Stimulated activated naive CD4-positive, alpha-beta T cell treated with Interleukin-2 at 50 U/mL for 16 hours (primary cell): ENCODE measurements around the gene USP30.

Experiments
- DNase-seq: peaks from one replicate; lab custom pipeline; 2025; lab: John Stamatoyannopoulos, UW

USP30 gene

GRCh38 chr12:109097435-109098182, 45.2 kb downstream of the USP30 start, which contains the start of gene UNG:
TSS of gene UNG (plus strand) at chr12:109097597. CDS start at chr12:109097680, 83 bp downstream.
- peak; percentile 96 for DNase-seq

GRCh38 chr12:109098183-109098604, 45.8 kb downstream of the USP30 start:
- DNase-seq = no peak

- no peak for DNase-seq
These were observed 46.3 kb downstream of the USP30 start for GRCh38 chr12:109098651-109099050.

- DNase-seq = no peak
These were observed 47.1 kb downstream of the USP30 start for GRCh38 chr12:109099431-109100020.

GRCh38 chr12:109100741-109101140, 48.4 kb downstream of the USP30 start:
- no peak for DNase-seq

- no peak for DNase-seq
These were observed 50.1 kb downstream of the USP30 start for GRCh38 chr12:109102491-109102890.

- no peak for DNase-seq
These were observed 52.8 kb downstream of the USP30 start for GRCh38 chr12:109105176-109105575.

- no peak for DNase-seq
These were observed 57.5 kb downstream of the USP30 start for GRCh38 chr12:109109746-109110350.

- peak; percentile 38 for DNase-seq
These were observed 58.7 kb downstream of the USP30 start for GRCh38 chr12:109110988-109111495.

GRCh38 chr12:109112720-109113465, 60.5 kb downstream of the USP30 start:
- no peak for DNase-seq

- DNase-seq = no peak
These were observed 61.4 kb downstream of the USP30 start for GRCh38 chr12:109113661-109114321.

- no peak for DNase-seq
These were observed 62.3 kb downstream of the USP30 start for GRCh38 chr12:109114644-109115043.

GRCh38 chr12:109115404-109115757, 63.0 kb downstream of the USP30 start:
- no peak for DNase-seq

- no peak for DNase-seq
These were observed 63.6 kb downstream of the USP30 start, which contains the start of gene ACACB for GRCh38 chr12:109115758-109116610. TSS of gene ACACB (plus strand) at chr12:109116587. CDS start at chr12:109139406, 22,819 bp downstream.

GRCh38 chr12:109116611-109116949, 64.2 kb downstream of the USP30 start:
- no peak for DNase-seq

- DNase-seq = no peak
These were observed 67.7 kb downstream of the USP30 start for GRCh38 chr12:109120095-109120494.

- DNase-seq = no peak
These were observed 68.2 kb downstream of the USP30 start for GRCh38 chr12:109120557-109120956.

- no peak for DNase-seq
These were observed 69.0 kb downstream of the USP30 start for GRCh38 chr12:109121346-109121880.

GRCh38 chr12:109124878-109125648, 72.7 kb downstream of the USP30 start:
- DNase-seq = no peak

- DNase-seq = no peak
These were observed 73.4 kb downstream of the USP30 start for GRCh38 chr12:109125791-109126190.
